ENCODE data around the gene TMEM43.

The TMEM43 gene

DNA sequence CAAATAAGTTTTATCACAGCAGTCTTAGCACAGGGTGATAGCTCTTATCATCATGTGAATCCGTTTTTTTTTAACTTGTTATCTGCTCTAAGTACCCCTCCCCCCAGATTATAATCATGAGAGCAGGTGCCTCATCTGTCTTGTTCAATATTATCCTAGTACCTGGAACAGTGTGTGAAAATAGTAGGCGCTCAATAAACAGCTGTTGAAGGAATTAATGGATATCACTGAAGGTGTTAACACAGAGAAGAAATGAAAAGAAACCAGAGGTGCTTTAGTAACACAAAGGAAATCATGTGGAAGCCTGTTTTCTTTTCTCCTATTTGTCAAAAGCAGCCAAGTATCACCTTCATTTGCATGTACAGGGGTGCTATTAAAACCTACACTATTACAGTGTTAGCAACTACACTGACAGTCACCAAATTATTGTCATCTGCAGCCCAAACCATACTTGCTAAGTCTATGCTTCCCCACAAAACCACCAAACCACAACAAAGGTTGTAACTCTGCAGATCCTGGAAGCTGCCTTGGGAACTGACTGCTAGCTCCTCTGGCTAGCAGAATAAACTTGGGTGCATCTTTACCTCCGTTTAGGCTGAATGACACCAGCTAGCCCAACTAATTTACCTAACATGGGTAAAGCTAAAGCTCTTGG, 50.7 kb downstream of the TMEM43 start:
- TF ChIP-seq, protein P1, sequence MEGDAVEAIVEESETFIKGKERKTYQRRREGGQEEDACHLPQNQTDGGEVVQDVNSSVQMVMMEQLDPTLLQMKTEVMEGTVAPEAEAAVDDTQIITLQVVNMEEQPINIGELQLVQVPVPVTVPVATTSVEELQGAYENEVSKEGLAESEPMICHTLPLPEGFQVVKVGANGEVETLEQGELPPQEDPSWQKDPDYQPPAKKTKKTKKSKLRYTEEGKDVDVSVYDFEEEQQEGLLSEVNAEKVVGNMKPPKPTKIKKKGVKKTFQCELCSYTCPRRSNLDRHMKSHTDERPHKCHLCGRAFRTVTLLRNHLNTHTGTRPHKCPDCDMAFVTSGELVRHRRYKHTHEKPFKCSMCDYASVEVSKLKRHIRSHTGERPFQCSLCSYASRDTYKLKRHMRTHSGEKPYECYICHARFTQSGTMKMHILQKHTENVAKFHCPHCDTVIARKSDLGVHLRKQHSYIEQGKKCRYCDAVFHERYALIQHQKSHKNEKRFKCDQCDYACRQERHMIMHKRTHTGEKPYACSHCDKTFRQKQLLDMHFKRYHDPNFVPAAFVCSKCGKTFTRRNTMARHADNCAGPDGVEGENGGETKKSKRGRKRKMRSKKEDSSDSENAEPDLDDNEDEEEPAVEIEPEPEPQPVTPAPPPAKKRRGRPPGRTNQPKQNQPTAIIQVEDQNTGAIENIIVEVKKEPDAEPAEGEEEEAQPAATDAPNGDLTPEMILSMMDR (IDR thresholded peaks at IDR 0.05; ENCODE audit: low read length, missing control alignments), result no peak
- no peak overlapping the region for H3K4me3 ChIP-seq (replicated peaks; ENCODE audit: low read depth, low read length)
- no peak for DNase-seq (ENCODE audit: low read depth)

DNA sequence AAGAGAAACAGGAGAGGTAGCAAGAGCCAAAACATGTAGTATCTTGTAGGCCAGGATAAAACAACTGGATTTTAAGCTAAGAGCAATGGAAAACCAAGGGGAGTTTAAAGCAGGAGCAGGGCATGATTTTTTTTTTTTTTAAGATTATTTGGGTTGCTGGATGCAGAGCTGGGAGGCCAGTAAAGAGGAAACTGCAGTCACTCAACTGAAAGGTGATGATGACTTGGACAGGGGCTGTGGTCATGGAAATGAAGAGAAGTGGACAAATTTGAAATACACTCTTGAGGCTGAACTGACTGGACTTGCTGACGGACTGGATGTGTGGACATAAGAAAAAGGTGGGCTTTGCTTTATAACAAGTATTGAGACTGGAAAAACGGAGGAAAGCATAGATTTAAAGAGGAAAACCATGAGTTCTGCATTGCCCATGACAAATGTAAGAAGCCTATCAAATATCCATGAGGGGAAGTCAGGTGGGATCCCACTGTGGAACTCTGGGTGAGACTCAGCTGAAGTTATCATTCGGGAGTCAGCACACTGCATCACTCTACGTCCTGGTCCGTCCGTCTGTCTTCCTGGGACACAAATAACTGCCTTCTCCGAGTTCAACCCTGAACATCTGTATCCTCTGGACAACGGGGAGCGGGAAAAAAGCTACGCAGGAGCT, 52.9 kb downstream of the TMEM43 start:
- TF ChIP-seq, protein P1 (IDR thresholded peaks at IDR 0.05; ENCODE audit: low read length, missing control alignments), result no peak
- peak overlapping the region; percentile 67 for H3K4me3 ChIP-seq (replicated peaks; ENCODE audit: low read depth, low read length)
- DNase-seq (ENCODE audit: low read depth), result no peak

DNA sequence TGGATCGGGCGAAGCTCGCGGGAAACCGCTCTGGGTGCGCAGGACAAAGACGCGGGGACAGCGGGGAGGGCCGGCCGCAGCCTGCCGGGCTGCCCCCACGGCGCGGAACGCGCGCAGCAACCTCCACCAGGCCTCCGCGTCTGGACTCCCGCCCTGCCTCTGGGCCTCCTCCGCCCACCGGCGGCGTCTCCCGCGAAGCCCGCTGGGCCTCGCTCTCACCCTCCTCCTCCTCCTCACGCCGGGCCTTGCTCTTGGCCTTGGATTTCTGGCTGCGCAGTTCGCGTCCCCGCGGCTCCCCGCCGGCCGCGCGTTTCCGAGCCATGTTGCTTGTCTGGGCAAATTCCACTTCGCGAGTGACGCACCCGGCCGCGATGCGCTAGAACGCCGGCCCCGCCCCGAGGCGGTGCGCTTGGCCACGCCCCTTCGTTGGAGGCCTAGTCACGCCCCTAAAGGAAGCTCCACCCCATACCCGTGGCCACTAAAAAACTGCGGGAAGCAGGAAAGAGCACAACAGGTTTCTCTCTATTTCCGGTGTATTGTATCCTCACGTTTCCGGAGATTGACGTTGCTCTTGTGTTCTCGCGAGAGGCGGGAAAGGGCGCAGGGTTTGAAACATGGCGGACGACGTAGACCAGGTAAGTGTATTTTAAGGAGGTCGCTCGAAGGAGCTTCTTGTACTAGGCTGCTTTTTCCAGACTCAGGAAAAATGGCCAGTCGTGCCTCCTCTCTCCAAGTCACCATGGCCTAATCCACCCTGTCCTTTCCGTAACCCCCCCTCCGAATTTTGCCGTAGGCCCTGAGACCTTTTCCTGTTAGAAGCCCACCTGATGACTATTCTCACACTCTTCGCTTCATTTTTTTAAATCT, 53.6 kb downstream of the TMEM43 start, which contains the start of the genes LSM3 and XPC:
Gene LSM3, plus strand, starts transcription at position 571 of the 867 bp plus-strand sequence. Its CDS starts 44 bp downstream, at position 615.
Gene XPC, minus strand, starts transcription at position 355 of the 867 bp plus-strand sequence. Its CDS starts 33 bp downstream, at position 322.
- H3K4me3 ChIP-seq (replicated peaks; ENCODE audit: low read depth, low read length), result peak within 1 kb of the TSS; percentile 67
- DNase-seq (ENCODE audit: low read depth), result peak; percentile 100
- TF ChIP-seq, protein P1 (IDR thresholded peaks at IDR 0.05; ENCODE audit: low read length, missing control alignments), result no peak

DNA sequence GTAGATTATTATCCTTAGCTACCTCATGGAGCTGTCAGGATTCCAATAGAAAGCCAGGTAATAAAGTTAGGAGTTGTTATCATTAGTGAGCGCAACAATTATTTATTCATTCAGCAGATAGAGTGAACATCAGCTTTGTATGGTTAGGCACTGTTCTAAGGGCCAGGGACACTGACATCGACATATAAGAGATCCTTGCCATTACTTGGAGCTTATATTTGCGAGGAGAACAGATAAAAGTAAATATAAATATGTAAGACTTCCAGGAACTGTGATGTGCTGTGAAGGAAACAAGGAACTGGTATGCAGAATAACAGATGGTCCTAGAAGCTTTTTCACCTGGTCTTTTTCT, 54.2 kb downstream of the TMEM43 start:
- peak overlapping the region; percentile 67 for H3K4me3 ChIP-seq (replicated peaks; ENCODE audit: low read depth, low read length)
- no peak for DNase-seq (ENCODE audit: low read depth)
- TF ChIP-seq, protein P1 (IDR thresholded peaks at IDR 0.05; ENCODE audit: low read length, missing control alignments), result no peak

DNA sequence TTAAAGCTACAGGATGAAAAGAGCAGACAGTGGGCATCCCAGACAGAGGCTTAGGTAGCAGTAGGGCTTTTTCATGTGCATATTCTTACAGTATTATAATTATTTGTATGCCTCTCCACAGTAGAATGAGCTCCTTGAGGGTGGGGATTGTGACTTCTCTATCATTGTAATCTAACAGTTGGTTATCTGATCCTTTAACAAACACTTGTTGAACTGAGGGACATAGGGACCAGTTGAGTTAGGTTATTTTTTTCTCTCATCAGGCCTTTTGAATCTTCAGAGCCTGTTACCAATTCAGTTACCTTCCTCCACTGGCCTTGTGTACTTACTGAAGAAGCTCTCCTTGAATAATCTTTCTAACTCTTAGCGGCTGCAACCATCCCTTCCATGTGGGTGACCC, 54.9 kb downstream of the TMEM43 start:
- H3K4me3 ChIP-seq (replicated peaks; ENCODE audit: low read depth, low read length), result no peak overlapping the region
- TF ChIP-seq, protein P1 (IDR thresholded peaks at IDR 0.05; ENCODE audit: low read length, missing control alignments), result no peak

DNA sequence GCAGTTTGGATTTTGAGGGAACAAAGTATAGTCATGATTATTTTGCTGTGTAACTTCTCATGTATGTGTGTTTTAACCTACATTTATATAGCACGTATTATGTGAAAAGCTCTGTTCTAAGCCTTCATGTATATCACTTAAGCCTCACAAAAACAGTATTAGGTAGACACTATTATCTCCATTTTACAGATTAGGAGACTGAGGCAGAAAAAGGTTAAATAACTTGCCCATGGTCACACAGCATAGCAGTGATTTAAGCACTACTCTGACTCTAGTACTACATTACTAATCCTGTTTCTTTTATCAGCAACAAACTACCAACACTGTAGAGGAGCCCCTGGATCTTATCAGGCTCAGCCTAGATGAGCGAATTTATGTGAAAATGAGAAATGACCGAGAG, 56.4 kb downstream of the TMEM43 start:
- no peak for DNase-seq (ENCODE audit: low read depth)
- no peak overlapping the region for H3K4me3 ChIP-seq (replicated peaks; ENCODE audit: low read depth, low read length)
- TF ChIP-seq, protein P1 (IDR thresholded peaks at IDR 0.05; ENCODE audit: low read length, missing control alignments), result no peak

More for the DNA sequence above, 54.9 kb downstream of the TMEM43 start:
- no peak for DNase-seq (ENCODE audit: low read depth)

Measured in fibroblast of pulmonary artery (primary cell).